Panc1 (cell line): ENCODE results near the gene MBOAT1.

ENCODE experiments used
- CTCF ChIP-seq: fragments of 450-650 bp; IDR thresholded peaks from 2 replicates; pipeline ENCODE4 v1.5.1; 2017; ENCODE audit warnings: mild to moderate bottlenecking
- POLR2AphosphoS5 ChIP-seq: IDR thresholded peaks from 2 replicates; pipeline ENCODE4 v1.6.1; 2012; ENCODE audit warnings: mild to moderate bottlenecking, low read depth, low read length, moderate library complexity
- REST ChIP-seq, 2 experiments: IDR thresholded peaks; 2 replicates each; pipeline ENCODE4 v1.6.1; 2011 to 2012; ENCODE audit warnings: low read depth in 2 of 2, control low read depth in 1 of 2, low read length in 1 of 2, mild to moderate bottlenecking in 1 of 2, moderate library complexity in 1 of 2; ENCODE audit not compliant: insufficient read depth in 1 of 2
- SIN3A ChIP-seq: IDR thresholded peaks from 2 replicates; pipeline ENCODE4 v1.6.1; 2012; ENCODE audit warnings: low read depth, mild to moderate bottlenecking, low read length, moderate library complexity, borderline replicate concordance; ENCODE audit not compliant: insufficient read depth

GRCh38 chr6:20112241-20112640, 100.0 kb downstream of the MBOAT1 start:
- TF ChIP-seq CTCF, result no peak
- no peak for TF ChIP-seq REST (IDR thresholded peaks at IDR 0.05; ENCODE audit: insufficient read depth in 1 of 2, low read depth in 2 of 2, low read length in 1 of 2)
- no peak for TF ChIP-seq POLR2AphosphoS5
- no peak for TF ChIP-seq SIN3A
